DOHH2 (cell line): ENCODE results near the gene MST1.

ENCODE experiments used
- EZH2phosphoT487 ChIP-seq: fragments of 200-600 bp; sonication (generic); IDR thresholded peaks from 2 replicates; pipeline ENCODE4 v1.6.1; 2017; ENCODE audit warnings: borderline replicate concordance, mild to moderate bottlenecking, antibody characterized with exemption, low read length, moderate library complexity, mixed read lengths
- TF ChIP-seq, protein P1 (sequence below): fragments of 200-600 bp; sonication (generic); IDR thresholded peaks from one replicate; pipeline ENCODE4 v1.5.1; 2014; ENCODE audit warnings: antibody characterized with exemption, mild to moderate bottlenecking, low read depth, low read length; ENCODE audit not compliant: poor library complexity, severe bottlenecking

DNA sequence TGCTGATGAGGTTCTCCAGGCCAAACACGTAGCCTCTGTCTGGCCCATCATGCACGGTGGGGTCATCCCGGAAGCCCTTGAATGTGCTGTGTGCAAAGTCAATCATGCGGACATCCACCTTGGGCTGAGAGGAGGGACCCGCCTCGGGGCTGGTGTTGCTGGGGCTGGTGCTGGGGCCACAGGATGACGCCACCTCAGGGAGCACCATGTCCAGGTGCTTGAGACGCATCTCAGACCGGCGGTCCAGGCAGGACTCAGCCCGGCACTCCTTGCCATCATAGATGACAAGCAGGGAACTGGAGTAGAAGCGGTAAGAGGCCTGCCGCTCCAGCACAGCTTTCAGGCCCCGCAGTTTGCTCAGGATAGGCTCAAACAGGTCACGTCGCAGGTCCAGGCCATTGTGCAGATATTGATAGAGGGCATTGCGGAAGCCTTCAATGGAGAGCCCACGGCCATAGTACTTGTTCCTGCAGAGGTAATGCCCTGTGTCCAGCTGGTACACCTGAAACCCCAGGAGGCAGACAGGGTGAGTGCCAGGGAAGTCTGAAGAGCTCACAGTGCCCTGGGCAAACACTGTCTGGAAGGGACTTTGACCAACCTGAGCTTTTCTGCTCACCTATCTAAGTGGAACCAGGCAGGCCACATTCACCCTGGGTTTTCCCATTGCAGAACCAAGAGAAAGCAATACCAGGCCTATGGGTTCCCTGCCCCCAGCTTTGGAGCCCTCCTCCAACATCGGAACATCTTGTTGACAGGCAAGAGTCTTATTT, 38.1 kb upstream of the MST1 start:
- TF ChIP-seq, protein P1, sequence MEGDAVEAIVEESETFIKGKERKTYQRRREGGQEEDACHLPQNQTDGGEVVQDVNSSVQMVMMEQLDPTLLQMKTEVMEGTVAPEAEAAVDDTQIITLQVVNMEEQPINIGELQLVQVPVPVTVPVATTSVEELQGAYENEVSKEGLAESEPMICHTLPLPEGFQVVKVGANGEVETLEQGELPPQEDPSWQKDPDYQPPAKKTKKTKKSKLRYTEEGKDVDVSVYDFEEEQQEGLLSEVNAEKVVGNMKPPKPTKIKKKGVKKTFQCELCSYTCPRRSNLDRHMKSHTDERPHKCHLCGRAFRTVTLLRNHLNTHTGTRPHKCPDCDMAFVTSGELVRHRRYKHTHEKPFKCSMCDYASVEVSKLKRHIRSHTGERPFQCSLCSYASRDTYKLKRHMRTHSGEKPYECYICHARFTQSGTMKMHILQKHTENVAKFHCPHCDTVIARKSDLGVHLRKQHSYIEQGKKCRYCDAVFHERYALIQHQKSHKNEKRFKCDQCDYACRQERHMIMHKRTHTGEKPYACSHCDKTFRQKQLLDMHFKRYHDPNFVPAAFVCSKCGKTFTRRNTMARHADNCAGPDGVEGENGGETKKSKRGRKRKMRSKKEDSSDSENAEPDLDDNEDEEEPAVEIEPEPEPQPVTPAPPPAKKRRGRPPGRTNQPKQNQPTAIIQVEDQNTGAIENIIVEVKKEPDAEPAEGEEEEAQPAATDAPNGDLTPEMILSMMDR: no peak
- no peak for TF ChIP-seq EZH2phosphoT487
